ENCODE data around the gene TUT1.

DNA sequence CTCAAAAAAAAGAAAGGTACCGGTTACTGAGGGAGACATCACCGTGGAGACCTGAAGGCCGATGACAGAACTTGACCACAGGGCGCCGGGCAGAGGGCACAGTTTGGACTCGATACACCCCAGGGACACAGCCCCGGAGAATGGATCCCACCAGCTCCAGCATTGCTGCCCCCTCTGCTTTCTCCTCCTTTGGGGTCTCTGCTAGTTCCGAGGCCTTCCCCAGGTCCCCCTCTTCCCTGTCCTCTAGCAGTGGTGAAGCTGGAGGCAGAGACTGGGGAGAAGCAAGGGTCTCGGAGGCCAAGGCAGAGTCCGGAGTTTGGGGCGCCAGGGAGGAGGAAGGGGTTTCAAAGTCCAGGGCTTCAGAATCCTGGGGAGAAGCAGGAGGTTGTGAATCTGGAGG lies 12.8 kb downstream of the TUT1 start:
- TF ChIP-seq RFX5 (IDR thresholded peaks at IDR 0.05; ENCODE audit: low read depth, low read length) (no peak), SMC3 (IDR thresholded peaks at IDR 0.05; ENCODE audit: low read depth, low read length) (no peak)
- TF ChIP-seq, protein P1, sequence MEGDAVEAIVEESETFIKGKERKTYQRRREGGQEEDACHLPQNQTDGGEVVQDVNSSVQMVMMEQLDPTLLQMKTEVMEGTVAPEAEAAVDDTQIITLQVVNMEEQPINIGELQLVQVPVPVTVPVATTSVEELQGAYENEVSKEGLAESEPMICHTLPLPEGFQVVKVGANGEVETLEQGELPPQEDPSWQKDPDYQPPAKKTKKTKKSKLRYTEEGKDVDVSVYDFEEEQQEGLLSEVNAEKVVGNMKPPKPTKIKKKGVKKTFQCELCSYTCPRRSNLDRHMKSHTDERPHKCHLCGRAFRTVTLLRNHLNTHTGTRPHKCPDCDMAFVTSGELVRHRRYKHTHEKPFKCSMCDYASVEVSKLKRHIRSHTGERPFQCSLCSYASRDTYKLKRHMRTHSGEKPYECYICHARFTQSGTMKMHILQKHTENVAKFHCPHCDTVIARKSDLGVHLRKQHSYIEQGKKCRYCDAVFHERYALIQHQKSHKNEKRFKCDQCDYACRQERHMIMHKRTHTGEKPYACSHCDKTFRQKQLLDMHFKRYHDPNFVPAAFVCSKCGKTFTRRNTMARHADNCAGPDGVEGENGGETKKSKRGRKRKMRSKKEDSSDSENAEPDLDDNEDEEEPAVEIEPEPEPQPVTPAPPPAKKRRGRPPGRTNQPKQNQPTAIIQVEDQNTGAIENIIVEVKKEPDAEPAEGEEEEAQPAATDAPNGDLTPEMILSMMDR (conservative IDR thresholded peaks at IDR 0.05; ENCODE audit: low read depth, low read length) = no peak
